HEK293 (cell line): ENCODE measurements around the gene NAIF1.

Source experiments
- CTCF ChIA-PET: fragments of 350-600 bp; formaldehyde crosslinking; extraction: SDS; loops from one replicate; lab custom pipeline; 2021; ENCODE audit warnings: antibody characterized with exemption; lab: Yijun Ruan, JAX
- POLR2A ChIA-PET: fragments of 300-600 bp; formaldehyde crosslinking; extraction: SDS; loops from one replicate; lab custom pipeline; 2020; ENCODE audit warnings: antibody characterized with exemption, inconsistent platforms; lab: Yijun Ruan, JAX
- H3K27ac ChIP-seq: fragments of 200-500 bp; sonication (Bioruptor generic); 2 replicates; pipeline ENCODE4 v1.5.1; 2014; ENCODE audit warnings: low read depth, low read length, control low read depth, inconsistent platforms; ENCODE audit errors: extremely low read depth
- H3K36me3 ChIP-seq, 2 experiments: fragments of 200-500 bp in 1 of 2; sonication (Bioruptor generic) in 1 of 2; 1 replicate in 1 of 2; 2 replicates in 1 of 2; pipeline ENCODE4 v1.5.1; 2014 to 2017; ENCODE audit warnings: inconsistent platforms in 2 of 2, low read length in 2 of 2; ENCODE audit not compliant: control insufficient read depth in 2 of 2, insufficient read depth in 1 of 2
- H3K4me1 ChIP-seq: fragments of 200-500 bp; sonication (Bioruptor generic); 2 replicates; pipeline ENCODE4 v1.5.1; 2014; ENCODE audit warnings: mild to moderate bottlenecking, low read length, inconsistent platforms; ENCODE audit not compliant: control insufficient read depth, insufficient read depth
- H3K4me3 ChIP-seq: 2 replicates; pipeline ENCODE4 v1.5.1; 2011; ENCODE audit warnings: low read depth, mild to moderate bottlenecking, control low read depth, low read length, moderate library complexity
- H3K9me3 ChIP-seq: fragments of 200-500 bp; sonication (Bioruptor generic); 2 replicates; pipeline ENCODE4 v1.5.1; 2014; ENCODE audit warnings: low read depth, low read length, inconsistent platforms; ENCODE audit not compliant: control insufficient read depth, insufficient read depth
- BCL11A ChIP-seq: fragments of 450-650 bp; formaldehyde crosslinking; IDR thresholded peaks from 2 replicates; pipeline ENCODE4 v1.5.1; 2016; ENCODE audit warnings: low read depth, missing biosample characterization, missing genetic modification characterization
- CTCF ChIP-seq: fragments of 450-650 bp; formaldehyde crosslinking; IDR thresholded peaks from 2 replicates; pipeline ENCODE4 v1.5.1; 2016; ENCODE audit warnings: missing biosample characterization, missing genetic modification characterization
- HOXC10 ChIP-seq: sonication (generic); formaldehyde crosslinking; IDR thresholded peaks from 2 replicates; pipeline ENCODE4 v1.8.1; 2023; ENCODE audit warnings: mild to moderate bottlenecking, missing genetic modification reagents
- INSM2 ChIP-seq: fragments of 450-650 bp; formaldehyde crosslinking; IDR thresholded peaks from 2 replicates; pipeline ENCODE4 v1.5.1; 2016; ENCODE audit warnings: missing biosample characterization, missing genetic modification characterization
- PBX3 ChIP-seq: sonication (generic); formaldehyde crosslinking; IDR thresholded peaks from 2 replicates; pipeline ENCODE4 v1.8.1; 2022; ENCODE audit warnings: mild to moderate bottlenecking, moderate library complexity, missing genetic modification reagents
- PRDM1 ChIP-seq: fragments of 450-650 bp; formaldehyde crosslinking; IDR thresholded peaks from 2 replicates; pipeline ENCODE4; 2016; ENCODE audit warnings: missing biosample characterization, missing genetic modification characterization
- RBAK ChIP-seq: fragments of 450-650 bp; formaldehyde crosslinking; IDR thresholded peaks from 2 replicates; pipeline ENCODE4 v1.5.1; 2016; ENCODE audit warnings: missing biosample characterization, missing genetic modification characterization
- SP3 ChIP-seq: fragments of 450-650 bp; formaldehyde crosslinking; IDR thresholded peaks from 2 replicates; pipeline ENCODE4 v1.5.1; 2016; ENCODE audit warnings: missing biosample characterization, missing genetic modification characterization
- TRIM28 ChIP-seq: IDR thresholded peaks from 2 replicates; pipeline ENCODE4 v1.6.1; 2011; ENCODE audit warnings: low read length, control low read depth, borderline replicate concordance
- ZBTB1 ChIP-seq: fragments of 450-650 bp; formaldehyde crosslinking; IDR thresholded peaks from 2 replicates; pipeline ENCODE4 v1.5.1; 2016; ENCODE audit warnings: missing biosample characterization, missing genetic modification characterization
- ZBTB10 ChIP-seq: fragments of 450-650 bp; formaldehyde crosslinking; IDR thresholded peaks from 2 replicates; pipeline ENCODE4 v1.5.1; 2016; ENCODE audit warnings: missing biosample characterization, missing genetic modification characterization
- ZBTB20 ChIP-seq: fragments of 450-650 bp; formaldehyde crosslinking; IDR thresholded peaks from 2 replicates; pipeline ENCODE4 v1.5.1; 2016; ENCODE audit warnings: missing biosample characterization, missing genetic modification characterization
- ZBTB21 ChIP-seq: fragments of 450-650 bp; formaldehyde crosslinking; IDR thresholded peaks from 2 replicates; pipeline ENCODE4 v1.5.1; 2017; ENCODE audit warnings: missing biosample characterization, missing genetic modification characterization
- ZBTB49 ChIP-seq: fragments of 450-650 bp; formaldehyde crosslinking; IDR thresholded peaks from 2 replicates; pipeline ENCODE4 v1.5.1; 2016; ENCODE audit warnings: missing biosample characterization, missing genetic modification characterization, low read depth
- ZBTB7A ChIP-seq: fragments of 450-650 bp; formaldehyde crosslinking; IDR thresholded peaks from 2 replicates; pipeline ENCODE4 v1.5.1; 2016; ENCODE audit warnings: low read depth, missing biosample characterization, missing genetic modification characterization
- ZBTB8A ChIP-seq: fragments of 450-650 bp; formaldehyde crosslinking; IDR thresholded peaks from 2 replicates; pipeline ENCODE4 v1.5.1; 2016; ENCODE audit warnings: missing biosample characterization, missing genetic modification characterization
- ZFHX2 ChIP-seq: fragments of 450-650 bp; formaldehyde crosslinking; conservative IDR thresholded peaks from 2 replicates; pipeline ENCODE4 v1.5.1; 2016; ENCODE audit warnings: missing biosample characterization, missing genetic modification characterization
- ZNF10 ChIP-seq: fragments of 450-650 bp; formaldehyde crosslinking; IDR thresholded peaks from 2 replicates; pipeline ENCODE4 v1.5.1; 2017; ENCODE audit warnings: missing biosample characterization, missing genetic modification characterization
- ZNF112 ChIP-seq: fragments of 450-650 bp; formaldehyde crosslinking; IDR thresholded peaks from 2 replicates; pipeline ENCODE4 v1.5.0; 2017; ENCODE audit warnings: missing biosample characterization, missing genetic modification characterization
- ZNF2 ChIP-seq: fragments of 450-650 bp; formaldehyde crosslinking; IDR thresholded peaks from 2 replicates; pipeline ENCODE4 v1.5.1; 2016; ENCODE audit warnings: missing biosample characterization, missing genetic modification characterization
- ZNF23 ChIP-seq: fragments of 450-650 bp; formaldehyde crosslinking; IDR thresholded peaks from 2 replicates; pipeline ENCODE4 v1.5.1; 2016; ENCODE audit warnings: missing biosample characterization, missing genetic modification characterization, borderline replicate concordance
- ZNF341 ChIP-seq: fragments of 450-650 bp; formaldehyde crosslinking; IDR thresholded peaks from 2 replicates; pipeline ENCODE4; 2016; ENCODE audit warnings: low read depth, missing biosample characterization, missing genetic modification characterization
- ZNF391 ChIP-seq: fragments of 450-650 bp; formaldehyde crosslinking; IDR thresholded peaks from 2 replicates; pipeline ENCODE4 v1.5.1; 2016; ENCODE audit warnings: low read depth, missing biosample characterization, missing genetic modification characterization, borderline replicate concordance
- ZNF48 ChIP-seq: fragments of 450-650 bp; formaldehyde crosslinking; IDR thresholded peaks from 2 replicates; pipeline ENCODE4 v1.5.1; 2016; ENCODE audit warnings: missing biosample characterization, missing genetic modification characterization
- ZNF624 ChIP-seq: fragments of 450-650 bp; formaldehyde crosslinking; IDR thresholded peaks from 2 replicates; pipeline ENCODE4 v1.5.1; 2017; ENCODE audit warnings: missing biosample characterization, missing genetic modification characterization
- ZNF654 ChIP-seq: fragments of 450-650 bp; formaldehyde crosslinking; IDR thresholded peaks from 2 replicates; pipeline ENCODE4 v1.5.1; 2016; ENCODE audit warnings: low read depth, missing biosample characterization, missing genetic modification characterization
- ZNF747 ChIP-seq: fragments of 450-650 bp; formaldehyde crosslinking; IDR thresholded peaks from 2 replicates; pipeline ENCODE4 v1.5.1; 2016; ENCODE audit warnings: missing biosample characterization, missing genetic modification characterization

Gene NAIF1

GRCh38 chr9:128084746-128085145, 17.6 kb upstream of the NAIF1 start:
- Histone ChIP-seq H3K9me3 (no peaks in the 10 kb centered on the region), H3K36me3 (no peaks in the 10 kb centered on the region; a peak in 1 of 3 replicates), H3K27ac (no peak overlapping the region), H3K4me3 (no peak overlapping the region)
- CTCF ChIA-PET: interaction anchor here (0.6 to 2.7 kb wide), 13 partner anchors 9 to 254 kb away, joined by 3 to 13 read pairs (median 4); no protein-coding TSS in a partner anchor
- TF ChIP-seq ZBTB1 (no peak), PBX3 (CRISPR knock-in tag) (no peak), ZBTB21 (no peak), ZNF624 (tag by site-specific recombination) (no peak), ZNF23 (no peak), TRIM28 (no peak), SP3 (no peak), ZBTB49 (tag by site-specific recombination) (no peak), BCL11A (tag by site-specific recombination) (no peak), ZNF10 (tag by site-specific recombination) (no peak), ZBTB7A (tag by site-specific recombination) (no peak), ZNF747 (tag by site-specific recombination) (no peak), INSM2 (tag by site-specific recombination) (no peak), RBAK (tag by site-specific recombination) (no peak), PRDM1 (tag by site-specific recombination) (no peak), ZNF341 (tag by site-specific recombination) (no peak), CTCF (tag by site-specific recombination) (no peak), ZNF391 (no peak)
- TF ChIP-seq, all 188 proteins: peak for 0
- H3K4me1 ChIP-seq: 0 out of 2 replicates have a peak, but pooled peaks cover 4% of the 10 kb centered on the region
- POLR2A ChIA-PET: interaction anchor here (1.0 kb wide), 1 partner anchor 13 kb away, joined by 3 read pairs; no protein-coding TSS in a partner anchor

- no peak overlapping the region for H3K4me3 ChIP-seq
- POLR2A ChIA-PET: no interaction called here
- no peaks in the 10 kb centered on the region; a peak in 1 of 3 replicates for H3K36me3 ChIP-seq
- no peaks in the 10 kb centered on the region for H3K9me3 ChIP-seq
- CTCF ChIA-PET: interaction anchor here (0.6 to 3.0 kb wide), 8 partner anchors 9 to 1565 kb away, joined by 3 to 18 read pairs (median 6); no protein-coding TSS in a partner anchor
- no peaks in the 10 kb centered on the region for H3K4me1 ChIP-seq
- H3K27ac ChIP-seq: no peak overlapping the region
- TF ChIP-seq ZNF112 (no peak), ZBTB8A (tag by site-specific recombination) (peak; percentile 54), ZNF2 (tag by site-specific recombination) (no peak), ZBTB10 (tag by site-specific recombination) (no peak), ZNF654 (tag by site-specific recombination) (no peak), ZBTB20 (tag by site-specific recombination) (no peak), HOXC10 (CRISPR knock-in tag) (no peak), ZNF48 (tag by site-specific recombination) (no peak), ZNF341 (tag by site-specific recombination) (no peak), ZFHX2 (tag by site-specific recombination) (peak; percentile 57)
Observed at GRCh38 chr9:128082151-128082550, 15.0 kb upstream of the NAIF1 start.
